Activated naive CD4-positive, alpha-beta T cell treated with anti-CD3 and anti-CD28 coated beads, Interleukin-2, amount 10 ng/mL, durations not matched to agents 7 days and 5 days (primary cell): Measurements from ENCODE around the gene DRAM2.
A peak's percentile ranks its signal among the peaks of the same experiment; 100 is the strongest.

Experiments used
- CTCF ChIA-PET: fragments of 350-600 bp; sonication (Branson Sonifier 250); formaldehyde crosslinking; loops from one replicate; lab custom pipeline; 2021; ENCODE audit warnings: antibody characterized with exemption; lab: Charles Lee
- DNase-seq: peaks from one replicate; pipeline ENCODE4 v3.0.0-alpha.2; 2020
- H3K27ac Mint-ChIP-seq: one replicate; pipeline ENCODE4 v1.8.0; 2021; ENCODE audit warnings: mild to moderate bottlenecking, moderate library complexity, mixed read lengths
- H3K27me3 Mint-ChIP-seq: one replicate; pipeline ENCODE4 v1.8.0; 2021; ENCODE audit warnings: mild to moderate bottlenecking, mixed read lengths
- H3K36me3 Mint-ChIP-seq: one replicate; pipeline ENCODE4 v1.8.0; 2021; ENCODE audit warnings: mixed read lengths
- H3K4me1 Mint-ChIP-seq: one replicate; pipeline ENCODE4 v1.8.0; 2021; ENCODE audit warnings: mixed read lengths
- H3K4me3 Mint-ChIP-seq: one replicate; pipeline ENCODE4 v1.8.0; 2021; ENCODE audit warnings: mild to moderate bottlenecking, moderate library complexity, mixed read lengths
- H3K9me3 Mint-ChIP-seq: one replicate; pipeline ENCODE4 v1.8.0; 2021; ENCODE audit warnings: mixed read lengths

DRAM2 gene

GRCh38 chr1:111139956-111140679, at the start of gene DRAM2, which contains the start of gene CEPT1:
DRAM2 (minus strand) TSS chr1:111140093; CDS start chr1:111131554, 8,539 bp downstream.
CEPT1 (plus strand) TSS chr1:111140223; CDS start chr1:111147715, 7,492 bp downstream.
- CTCF ChIA-PET = interaction anchor here (1.4 kb wide), 1 partner anchor 607 kb away, joined by 4 read pairs; no protein-coding TSS in a partner anchor
- peak within 1 kb of the TSS; percentile 99 for H3K4me3 Mint-ChIP-seq
- H3K4me1 Mint-ChIP-seq = peaks cover 49% of the 10 kb centered on the region
- H3K27me3 Mint-ChIP-seq = no peaks in the 10 kb centered on the region
- peak; percentile 97 for DNase-seq
- H3K9me3 Mint-ChIP-seq = no peaks in the 10 kb centered on the region
- H3K36me3 Mint-ChIP-seq = peaks cover 42% of the 10 kb centered on the region
- peak within 1 kb of the TSS; percentile 93 for H3K27ac Mint-ChIP-seq

- DNase-seq = no peak
- CTCF ChIA-PET = interaction anchor here (0.9 kb wide), 1 partner anchor 36 kb away, joined by 4 read pairs; no protein-coding TSS in a partner anchor
- Mint-ChIP-seq H3K4me3 (no peak overlapping the region), H3K27ac (no peak overlapping the region), H3K9me3 (no peaks in the 10 kb centered on the region), H3K36me3 (peaks cover 85% of the 10 kb centered on the region), H3K4me1 (peaks cover 54% of the 10 kb centered on the region), H3K27me3 (no peaks in the 10 kb centered on the region)
Measured at GRCh38 chr1:111184663-111185062, 44.8 kb upstream of the DRAM2 start.

GRCh38 chr1:111183308-111184069, 43.6 kb upstream of the DRAM2 start:
- peaks cover 42% of the 10 kb centered on the region for H3K4me1 Mint-ChIP-seq
- peak overlapping the region; percentile 38 for H3K27ac Mint-ChIP-seq
- no peaks in the 10 kb centered on the region for H3K27me3 Mint-ChIP-seq
- H3K4me3 Mint-ChIP-seq = no peak overlapping the region
- H3K9me3 Mint-ChIP-seq = no peaks in the 10 kb centered on the region
- CTCF ChIA-PET = interaction anchor here (0.9 kb wide), 1 partner anchor 13 kb away, joined by 3 read pairs; no protein-coding TSS in a partner anchor
- DNase-seq = no peak
- peaks cover 80% of the 10 kb centered on the region for H3K36me3 Mint-ChIP-seq

- H3K27ac Mint-ChIP-seq = peak overlapping the region; percentile 16
- H3K4me1 Mint-ChIP-seq = peaks cover 30% of the 10 kb centered on the region
- no peak for DNase-seq
- H3K9me3 Mint-ChIP-seq = no peaks in the 10 kb centered on the region
- no peaks in the 10 kb centered on the region for H3K27me3 Mint-ChIP-seq
- CTCF ChIA-PET = no interaction called here
- H3K4me3 Mint-ChIP-seq = no peak overlapping the region
- peaks cover 71% of the 10 kb centered on the region for H3K36me3 Mint-ChIP-seq
Measured at GRCh38 chr1:111182052-111182451, 42.2 kb upstream of the DRAM2 start.

- no peak overlapping the region for H3K27ac Mint-ChIP-seq
- H3K27me3 Mint-ChIP-seq = no peaks in the 10 kb centered on the region
- H3K9me3 Mint-ChIP-seq = no peaks in the 10 kb centered on the region
- no peak for DNase-seq
- H3K4me3 Mint-ChIP-seq = no peak overlapping the region
- peaks cover 63% of the 10 kb centered on the region for H3K36me3 Mint-ChIP-seq
- CTCF ChIA-PET = interaction anchor here (0.8 to 1.1 kb wide), 3 partner anchors 9 to 131 kb away, joined by 3 read pairs; no protein-coding TSS in a partner anchor
- H3K4me1 Mint-ChIP-seq = peaks cover 16% of the 10 kb centered on the region
Measured at GRCh38 chr1:111179968-111180533, 40.2 kb upstream of the DRAM2 start.

- Mint-ChIP-seq H3K4me3 (no peak overlapping the region), H3K27ac (no peak overlapping the region)
- CTCF ChIA-PET = no interaction called here
Measured at GRCh38 chr1:111176678-111177077, 36.8 kb upstream of the DRAM2 start.

GRCh38 chr1:111175349-111175748, 35.5 kb upstream of the DRAM2 start:
- H3K36me3 Mint-ChIP-seq = peaks cover 52% of the 10 kb centered on the region

More at GRCh38 chr1:111176678-111177077, 36.8 kb upstream of the DRAM2 start:
- Mint-ChIP-seq H3K36me3 (peaks cover 54% of the 10 kb centered on the region), H3K4me1 (peaks cover 10% of the 10 kb centered on the region), H3K9me3 (no peaks in the 10 kb centered on the region), H3K27me3 (no peaks in the 10 kb centered on the region)
- DNase-seq = no peak

GRCh38 chr1:111174070-111174469, 34.2 kb upstream of the DRAM2 start:
- CTCF ChIA-PET = no interaction called here
- peaks cover 4% of the 10 kb centered on the region for H3K4me1 Mint-ChIP-seq
- H3K27ac Mint-ChIP-seq = no peak overlapping the region
- peaks cover 48% of the 10 kb centered on the region for H3K36me3 Mint-ChIP-seq
- no peaks in the 10 kb centered on the region for H3K9me3 Mint-ChIP-seq
- H3K27me3 Mint-ChIP-seq = no peaks in the 10 kb centered on the region
- DNase-seq = no peak
- H3K4me3 Mint-ChIP-seq = no peak overlapping the region

More at GRCh38 chr1:111175349-111175748, 35.5 kb upstream of the DRAM2 start:
- no peak for DNase-seq
- Mint-ChIP-seq H3K27me3 (no peaks in the 10 kb centered on the region), H3K4me1 (peaks cover 8% of the 10 kb centered on the region), H3K4me3 (no peak overlapping the region), H3K27ac (no peak overlapping the region), H3K9me3 (no peaks in the 10 kb centered on the region)
- CTCF ChIA-PET = no interaction called here

- Mint-ChIP-seq H3K36me3 (peaks cover 56% of the 10 kb centered on the region), H3K27ac (no peak overlapping the region), H3K4me3 (no peak overlapping the region), H3K9me3 (no peaks in the 10 kb centered on the region), H3K27me3 (no peaks in the 10 kb centered on the region), H3K4me1 (peaks cover 4% of the 10 kb centered on the region)
- no peak for DNase-seq
- CTCF ChIA-PET = interaction anchor here (1.0 kb wide), 1 partner anchor 71 kb away, joined by 4 read pairs; no protein-coding TSS in a partner anchor
Measured at GRCh38 chr1:111172463-111172862, 32.6 kb upstream of the DRAM2 start.

- CTCF ChIA-PET = no interaction called here
- Mint-ChIP-seq H3K27me3 (no peaks in the 10 kb centered on the region), H3K9me3 (no peaks in the 10 kb centered on the region), H3K27ac (peak overlapping the region; percentile 11), H3K4me1 (no peaks in the 10 kb centered on the region), H3K36me3 (peaks cover 43% of the 10 kb centered on the region), H3K4me3 (no peak overlapping the region)
- no peak for DNase-seq
Measured at GRCh38 chr1:111164151-111164550, 24.3 kb upstream of the DRAM2 start.

- CTCF ChIA-PET = no interaction called here
- no peak overlapping the region for H3K27ac Mint-ChIP-seq
- peaks cover 40% of the 10 kb centered on the region for H3K36me3 Mint-ChIP-seq
- no peak overlapping the region for H3K4me3 Mint-ChIP-seq
- no peaks in the 10 kb centered on the region for H3K9me3 Mint-ChIP-seq
- DNase-seq = no peak
- H3K4me1 Mint-ChIP-seq = no peaks in the 10 kb centered on the region
- no peaks in the 10 kb centered on the region for H3K27me3 Mint-ChIP-seq
Measured at GRCh38 chr1:111163363-111163762, 23.5 kb upstream of the DRAM2 start.

- no peak for DNase-seq
- Mint-ChIP-seq H3K4me3 (no peak overlapping the region), H3K36me3 (peaks cover 33% of the 10 kb centered on the region), H3K27me3 (no peaks in the 10 kb centered on the region), H3K4me1 (no peaks in the 10 kb centered on the region), H3K27ac (no peak overlapping the region), H3K9me3 (no peaks in the 10 kb centered on the region)
- CTCF ChIA-PET = no interaction called here
Measured at GRCh38 chr1:111162488-111162880, 22.6 kb upstream of the DRAM2 start.

- Mint-ChIP-seq H3K27ac (no peak overlapping the region), H3K27me3 (no peaks in the 10 kb centered on the region), H3K36me3 (peaks cover 33% of the 10 kb centered on the region), H3K4me1 (no peaks in the 10 kb centered on the region), H3K4me3 (no peak overlapping the region), H3K9me3 (no peaks in the 10 kb centered on the region)
- CTCF ChIA-PET = no interaction called here
- DNase-seq = no peak
Measured at GRCh38 chr1:111161843-111162487, 22.1 kb upstream of the DRAM2 start.

GRCh38 chr1:111157431-111157830, 17.5 kb upstream of the DRAM2 start:
- CTCF ChIA-PET = no interaction called here
- Mint-ChIP-seq H3K9me3 (no peaks in the 10 kb centered on the region), H3K27me3 (no peaks in the 10 kb centered on the region), H3K27ac (no peak overlapping the region), H3K4me1 (peaks cover 21% of the 10 kb centered on the region), H3K36me3 (peaks cover 59% of the 10 kb centered on the region), H3K4me3 (no peak overlapping the region)
- DNase-seq = no peak
